ENCODE results near the gene ZNF654. TPM values are rescaled to one million over a fixed set of nuclear protein-coding genes. Genes with fewer than 3 reads are reported as not detected.
A peak's percentile ranks its signal among the peaks of the same experiment; 100 is the strongest.
"Not testable (repeated sequence)": the region's sequence is repeated elsewhere in the genome, so short reads cannot be mapped to it uniquely, and the experiment has no call there.

The ZNF654 gene
- total RNA-seq, 1 experiment from 2014 or later = 4.1 TPM

DNA sequence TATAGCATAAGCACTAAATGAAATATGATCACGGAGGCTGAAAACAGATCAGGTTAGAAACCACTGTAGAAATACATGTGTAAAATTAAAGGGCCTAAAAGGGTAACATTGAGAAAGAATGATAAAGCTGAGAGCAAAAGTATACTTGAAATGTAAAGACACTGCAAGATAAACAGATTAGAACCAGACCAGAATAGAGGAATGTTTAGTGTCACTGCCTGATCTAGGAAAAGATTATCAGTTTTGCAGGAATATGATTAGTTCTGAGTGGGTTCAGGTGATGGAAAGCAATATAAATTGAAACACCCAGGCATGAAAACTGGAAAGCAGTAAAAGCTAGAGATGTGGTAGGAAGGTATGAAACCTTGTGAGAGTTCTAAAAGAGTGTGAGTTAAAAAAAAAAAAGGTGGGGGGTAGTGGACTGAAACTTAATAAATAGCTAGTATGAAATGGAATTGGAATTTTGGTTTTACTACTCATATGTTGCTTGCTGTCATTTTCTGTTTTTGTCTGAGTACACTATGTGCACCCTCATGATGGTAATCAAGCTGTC, 74.7 kb downstream of the ZNF654 start:
- no peak for DNase-seq (ENCODE audit: extremely low read depth, low read depth)

DNA sequence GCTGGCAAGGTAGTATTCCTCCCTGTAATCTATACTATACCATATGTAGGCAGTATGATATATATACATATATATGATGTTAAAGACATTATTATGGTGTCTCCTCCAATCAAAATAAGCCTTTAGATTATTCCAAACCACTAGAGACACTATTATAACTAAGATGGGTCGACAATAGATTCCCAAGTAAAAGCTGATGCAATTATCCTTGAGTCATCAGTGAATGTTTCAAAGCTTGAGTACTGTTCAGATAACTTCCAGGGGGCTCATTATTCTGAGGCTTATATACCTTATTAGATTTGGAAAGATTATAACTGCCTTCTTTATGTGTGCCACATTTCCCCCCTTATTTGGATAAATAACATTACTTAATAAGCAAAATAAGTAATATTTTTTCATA, 78.8 kb downstream of the ZNF654 start:
- no peak for DNase-seq (ENCODE audit: extremely low read depth, low read depth)

DNA sequence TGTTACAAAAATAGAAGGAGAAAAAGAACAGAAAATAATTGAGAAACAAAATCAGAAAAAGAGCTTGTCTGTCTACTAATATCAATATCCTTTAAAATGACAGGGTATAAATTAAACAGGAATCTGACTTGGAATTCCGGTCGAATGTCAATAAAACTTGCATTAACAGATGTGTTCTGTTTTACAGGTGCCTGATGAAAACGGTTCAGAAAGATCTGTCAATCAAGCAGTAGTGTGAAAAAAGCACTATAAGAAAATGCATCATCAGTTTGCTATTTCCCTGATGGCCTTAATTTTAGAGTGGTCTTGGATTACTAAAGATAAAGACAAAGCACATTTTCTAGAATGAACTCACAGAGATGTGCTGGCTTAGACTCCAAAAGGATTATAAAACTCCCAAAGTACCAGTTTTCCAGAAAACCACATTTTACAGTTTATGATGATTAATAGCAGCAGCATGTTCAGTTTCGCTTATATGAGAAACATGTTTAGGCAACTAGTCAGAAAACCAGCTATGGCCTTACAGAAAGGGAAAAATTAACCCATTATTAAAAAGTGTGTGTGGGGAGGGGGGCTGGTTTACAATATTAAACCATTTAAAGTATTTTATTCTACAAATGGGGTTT, 82.5 kb downstream of the ZNF654 start:
- DNase-seq (ENCODE audit: extremely low read depth, low read depth) = no peak

DNA sequence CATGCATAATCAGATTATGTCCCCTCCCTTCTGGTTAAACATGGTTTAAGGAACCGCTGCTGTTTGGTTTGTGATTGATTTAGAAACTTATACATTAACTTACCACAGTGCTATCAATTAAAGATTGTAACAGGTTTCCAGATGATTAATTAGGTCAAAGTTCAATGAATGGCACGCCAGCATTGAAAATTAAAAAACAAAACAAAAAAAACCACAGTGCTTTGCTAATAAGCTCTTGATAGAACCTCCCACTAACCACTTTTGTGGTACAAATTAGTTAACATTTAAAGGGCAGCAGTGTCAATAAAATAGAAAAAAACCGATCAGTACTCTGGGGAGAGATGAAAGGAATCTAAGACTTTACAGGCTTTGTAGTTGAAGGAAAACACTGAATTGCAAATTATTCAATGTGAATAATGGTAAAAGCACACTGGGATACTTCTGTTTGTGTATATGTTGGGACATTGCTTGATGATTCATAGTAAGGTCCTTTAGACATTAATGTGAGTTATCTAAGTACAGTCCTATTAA, 83.1 kb downstream of the ZNF654 start:
- DNase-seq (ENCODE audit: extremely low read depth, low read depth) = no peak

DNA sequence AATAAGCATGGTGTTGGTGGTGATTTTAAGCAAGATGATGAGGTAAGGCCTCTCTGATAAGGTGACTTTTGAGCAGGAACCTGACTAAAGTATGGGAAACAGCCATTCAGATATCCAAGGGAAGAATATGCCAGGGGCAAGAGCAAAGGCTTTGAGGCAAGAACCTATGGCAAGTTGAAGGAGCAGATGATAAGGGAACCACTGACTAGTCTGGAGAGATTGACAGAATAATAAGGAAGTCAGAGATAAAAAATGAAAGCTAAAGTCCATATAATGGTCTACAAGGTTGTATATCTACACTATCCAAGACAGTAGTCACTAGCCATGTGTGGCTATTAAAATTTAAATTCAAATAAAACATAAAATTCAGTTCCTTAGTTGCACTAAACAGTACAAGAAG, 88.2 kb downstream of the ZNF654 start:
- no peak for DNase-seq (ENCODE audit: extremely low read depth, low read depth)

DNA sequence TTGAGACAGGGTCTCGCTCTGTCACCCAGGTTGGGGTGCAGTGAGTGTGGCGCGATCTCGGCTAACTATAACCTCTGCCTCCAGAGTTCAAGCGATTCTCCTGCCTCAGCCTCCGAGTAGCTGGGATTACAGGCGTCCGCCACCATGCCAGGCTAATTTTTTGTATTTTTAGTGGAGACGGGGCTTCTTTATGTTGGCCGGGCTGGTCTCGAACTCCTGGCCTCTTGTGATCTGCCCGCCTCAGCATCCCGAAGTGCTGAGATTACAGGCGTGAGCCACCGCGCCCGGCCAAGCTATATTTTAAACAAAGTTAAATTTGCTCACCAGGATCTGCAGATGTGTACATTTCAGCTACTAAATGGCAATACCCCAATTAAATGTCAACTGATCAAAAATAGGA, 89.6 kb downstream of the ZNF654 start:
- DNase-seq (ENCODE audit: extremely low read depth, low read depth) = no peak

DNA sequence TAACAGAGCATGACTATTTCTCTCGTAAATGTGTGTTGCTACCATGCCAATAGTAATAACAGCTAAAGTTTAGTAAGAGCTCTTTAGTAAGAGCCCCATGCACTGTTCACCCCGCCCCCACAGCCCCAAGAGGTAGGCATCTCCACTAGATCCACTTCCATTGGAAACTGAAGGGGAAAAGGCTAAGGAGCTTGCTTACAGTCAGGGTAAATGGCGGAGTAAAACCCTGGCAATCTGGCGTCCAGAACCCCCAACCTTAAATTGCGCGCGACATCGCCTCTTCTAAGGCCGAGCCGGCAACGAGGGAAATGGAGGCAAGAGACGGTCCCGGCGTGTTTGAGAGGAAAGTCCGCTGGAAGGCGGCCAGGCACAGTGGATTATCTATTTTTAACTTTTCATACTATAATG, 90.0 kb downstream of the ZNF654 start:
- peak; percentile 19 for DNase-seq (ENCODE audit: extremely low read depth, low read depth)

DNA sequence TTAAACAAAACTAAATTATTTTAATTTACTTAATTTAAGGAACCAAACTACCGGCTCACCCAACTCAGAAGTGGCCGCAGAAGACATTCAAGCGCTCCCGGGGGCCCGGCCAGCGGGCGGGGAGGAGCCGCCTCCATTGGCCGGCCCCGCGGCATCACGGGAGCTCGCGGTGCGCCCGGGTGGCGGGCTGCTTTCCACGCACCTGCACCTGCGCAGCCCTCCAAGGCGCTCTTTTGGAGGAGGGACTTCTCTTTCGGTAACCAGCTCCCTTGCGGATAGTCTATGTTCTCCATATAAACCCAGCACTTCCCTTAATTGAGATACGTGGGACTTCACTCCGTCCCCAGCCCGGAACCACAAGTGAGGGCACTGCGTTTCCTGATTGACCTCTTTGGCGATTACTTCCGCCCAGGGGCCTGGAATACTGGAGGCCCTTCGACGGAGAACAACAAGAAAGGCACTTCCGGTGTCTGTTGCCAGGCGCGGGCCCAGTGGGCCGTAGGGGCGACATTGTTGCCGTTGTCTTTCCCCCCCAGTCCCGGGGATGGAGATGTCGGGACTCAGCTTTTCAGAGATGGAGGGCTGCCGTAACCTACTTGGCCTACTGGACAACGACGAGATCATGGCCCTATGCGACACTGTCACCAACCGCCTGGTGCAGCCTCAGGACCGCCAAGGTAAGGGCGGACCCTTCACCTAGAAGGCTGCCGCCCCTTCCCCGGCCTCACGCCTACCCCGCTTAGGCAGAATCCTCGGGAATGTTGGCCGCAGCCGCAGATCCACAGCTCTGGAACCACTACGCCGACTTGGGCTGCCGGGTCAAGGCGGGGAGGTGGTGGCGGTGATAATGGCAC, 90.7 kb downstream of the ZNF654 start, which contains the start of gene C3orf38:
TSS of gene C3orf38 (plus strand) at position 451 of the 854 bp plus-strand sequence. CDS start at position 545, 94 bp downstream.
- DNase-seq (ENCODE audit: extremely low read depth, low read depth) = peak; percentile 76

DNA sequence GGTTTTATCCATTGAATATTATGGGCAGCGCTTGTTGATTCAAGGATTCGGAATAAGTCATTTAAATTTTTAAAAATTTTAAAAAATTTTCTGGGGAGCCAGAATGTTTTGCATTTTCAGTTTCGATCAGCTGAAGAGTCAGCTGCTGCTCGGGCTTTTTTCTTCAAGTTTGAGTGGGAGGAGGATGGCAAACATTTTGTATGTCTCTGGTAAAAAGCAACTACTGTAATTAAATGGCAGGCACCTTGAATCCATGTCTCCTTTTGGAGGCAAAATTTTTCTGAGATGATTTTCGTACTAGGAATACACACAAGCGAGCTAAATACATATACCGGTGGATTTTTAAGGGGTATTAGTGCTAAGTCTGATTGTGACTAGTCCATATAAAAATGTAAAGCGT, 91.3 kb downstream of the ZNF654 start:
- no peak for DNase-seq (ENCODE audit: extremely low read depth, low read depth)

DNA sequence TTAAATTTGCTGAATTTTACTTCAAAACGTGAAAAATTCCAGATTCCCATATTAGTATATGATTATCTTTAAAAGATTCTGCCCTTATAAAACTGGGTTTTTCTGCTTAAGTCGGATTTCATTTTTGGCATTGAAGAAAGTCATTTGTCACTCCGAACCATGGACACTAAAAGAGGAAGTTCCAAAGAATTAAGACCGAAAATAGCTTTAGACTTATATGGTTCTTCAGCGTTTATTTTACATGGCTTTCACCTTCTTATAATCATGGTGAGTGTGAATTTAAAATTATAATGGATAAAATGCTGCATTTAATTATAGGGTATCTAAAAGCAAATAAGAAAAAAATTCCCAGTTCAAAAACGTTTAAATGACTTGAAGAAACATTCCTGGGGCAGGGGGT, 91.8 kb downstream of the ZNF654 start:
- no peak for DNase-seq (ENCODE audit: extremely low read depth, low read depth)

DNA sequence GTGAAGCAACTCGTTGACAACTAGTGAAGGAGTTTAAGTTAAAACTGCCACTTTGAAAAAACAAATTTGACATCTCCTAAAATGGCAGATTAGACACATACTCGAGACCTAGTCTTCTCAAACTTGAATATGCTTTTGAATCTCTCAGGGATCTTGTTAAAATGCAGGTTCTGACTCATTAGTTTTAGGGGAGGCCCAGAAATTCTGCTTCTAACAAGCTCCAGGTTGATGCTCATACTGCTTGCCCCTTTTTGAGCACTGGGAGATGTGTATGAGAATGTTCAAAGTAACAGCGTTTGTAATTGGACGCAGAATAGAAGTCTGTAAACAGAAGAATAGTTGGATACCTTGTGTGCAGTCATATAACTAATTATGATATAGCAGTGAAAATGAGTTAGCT, 92.3 kb downstream of the ZNF654 start:
- DNase-seq (ENCODE audit: extremely low read depth, low read depth) = no peak

DNA sequence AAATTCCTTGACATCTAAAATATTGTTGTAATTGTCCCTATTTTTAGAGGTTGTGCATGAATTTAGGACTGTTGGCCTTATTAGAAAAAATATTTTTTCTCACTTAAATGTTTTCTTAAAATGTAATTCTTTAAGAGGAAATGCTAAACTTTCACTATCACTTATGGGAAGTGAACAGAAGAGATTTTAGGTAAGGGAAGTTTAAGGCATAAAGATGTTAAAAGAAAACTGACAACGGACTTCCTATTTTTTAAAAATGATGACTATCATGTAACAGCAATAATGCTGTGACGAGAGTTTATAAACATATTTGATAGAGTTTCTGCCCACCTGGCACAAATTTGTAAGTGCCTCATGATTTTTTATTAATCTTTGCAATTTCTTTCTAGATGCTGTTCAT, 93.8 kb downstream of the ZNF654 start:
- no peak for DNase-seq (ENCODE audit: extremely low read depth, low read depth)

DNA sequence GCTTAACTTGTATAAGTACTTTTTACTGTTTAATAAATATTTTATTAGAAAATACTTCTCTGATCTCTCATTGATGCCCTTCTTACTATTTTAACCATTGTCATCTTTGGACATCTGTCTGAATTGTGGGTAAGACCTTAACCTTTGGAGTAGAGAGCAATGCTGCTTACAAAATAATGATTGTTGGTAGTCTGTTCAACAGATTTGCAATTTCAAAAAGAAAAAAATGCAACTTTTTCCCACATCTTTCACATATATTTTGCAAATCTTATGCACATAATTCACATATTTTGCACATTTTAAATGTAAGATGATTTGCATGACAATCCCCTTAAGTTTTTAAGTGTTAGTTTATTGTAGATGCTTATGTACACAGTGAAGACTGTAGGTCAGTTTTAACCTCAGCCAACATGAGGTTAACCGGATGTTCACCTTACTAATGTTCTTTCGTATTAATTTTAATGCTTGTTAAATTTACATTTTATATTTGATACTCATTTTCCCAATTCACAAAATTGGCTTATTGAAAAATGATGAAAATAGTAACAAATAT, 107.4 kb downstream of the ZNF654 start:
- no peak for DNase-seq (ENCODE audit: extremely low read depth, low read depth)

DNA sequence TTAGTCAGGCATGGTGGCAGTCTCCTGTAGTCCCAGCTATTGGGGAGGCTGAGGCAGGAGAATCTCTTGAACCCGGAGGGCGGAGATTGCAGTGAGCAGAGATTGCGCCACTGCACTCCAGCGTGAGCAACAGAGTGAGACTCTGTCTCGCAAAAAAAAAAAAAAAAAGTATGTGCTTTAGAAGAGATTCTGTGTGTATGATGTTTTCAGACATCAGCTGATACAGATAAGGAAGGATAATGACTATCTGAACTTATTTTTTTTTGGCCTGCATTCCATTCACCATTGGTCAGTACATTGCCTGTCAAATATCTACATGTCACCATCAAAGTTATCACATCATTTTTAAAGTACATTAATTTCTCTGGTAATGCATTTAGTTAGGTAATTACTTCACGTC, 108.1 kb downstream of the ZNF654 start:
- DNase-seq (ENCODE audit: extremely low read depth, low read depth) = no peak

DNA sequence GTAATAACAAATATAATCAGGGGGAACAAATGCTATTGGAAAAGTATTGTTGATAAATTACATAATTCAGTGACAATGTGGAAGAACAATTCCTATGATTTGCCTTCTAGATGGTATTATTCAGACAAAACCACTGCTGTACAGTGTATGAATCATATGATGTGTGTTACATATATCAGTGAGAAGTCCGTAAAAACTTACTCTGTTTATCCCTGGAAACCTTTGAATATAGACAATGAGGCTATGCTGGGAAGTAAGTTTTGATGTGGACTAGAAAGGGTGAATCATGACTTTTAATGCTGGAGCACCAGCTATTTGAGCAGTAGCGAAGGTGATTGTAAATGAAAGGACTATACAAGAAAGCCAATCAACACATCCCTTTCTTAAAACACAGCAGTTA, 108.6 kb downstream of the ZNF654 start:
- no peak for DNase-seq (ENCODE audit: extremely low read depth, low read depth)

DNA sequence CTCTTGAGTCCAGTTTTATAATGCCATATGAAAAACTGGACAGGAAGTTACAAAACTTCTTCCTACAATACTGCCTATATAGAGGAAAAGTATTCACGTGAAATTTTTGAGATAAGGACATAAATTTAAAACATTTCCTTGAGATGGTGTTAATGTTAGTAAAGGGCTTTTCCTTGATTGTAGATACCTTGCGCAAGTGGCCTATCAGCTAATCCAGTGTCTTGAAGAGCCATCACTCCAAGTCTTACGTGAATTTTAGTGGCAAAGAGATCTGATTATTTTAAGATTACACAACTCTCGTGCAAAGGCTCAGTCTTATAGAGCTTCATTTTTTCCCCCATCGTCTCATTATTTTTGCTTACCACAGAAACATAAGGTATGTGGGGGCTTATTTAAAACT, 109.1 kb downstream of the ZNF654 start:
- DNase-seq (ENCODE audit: extremely low read depth, low read depth) = no peak

DNA sequence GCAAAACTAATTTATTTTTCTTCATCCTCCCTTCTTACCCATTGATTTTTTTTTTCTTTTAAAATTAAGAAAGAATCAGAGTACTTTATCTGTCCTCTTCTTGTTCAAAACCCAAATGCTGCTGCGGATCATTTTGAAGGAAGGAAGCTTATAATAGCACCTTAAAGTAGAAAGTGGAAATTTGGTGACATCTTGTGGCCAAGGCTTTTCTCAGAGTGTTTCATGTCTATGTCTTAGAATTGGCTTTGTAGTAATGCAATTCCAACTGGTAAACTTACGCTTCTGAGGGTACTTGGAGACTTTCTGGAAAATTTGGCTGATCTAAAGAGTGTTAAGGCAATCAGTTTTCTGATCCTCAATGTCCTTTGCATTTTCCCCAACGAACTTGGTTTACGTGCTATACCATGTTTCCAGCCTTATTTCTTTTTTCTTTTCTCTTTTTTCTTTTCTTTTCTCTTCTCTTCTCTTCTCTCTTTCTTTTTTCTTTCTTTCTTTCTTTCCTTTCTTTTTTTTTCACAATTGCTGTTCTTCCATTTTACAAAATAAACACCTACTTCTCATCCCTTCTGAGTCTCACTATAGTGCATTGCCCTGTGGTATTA, 121.4 kb downstream of the ZNF654 start:
- DNase-seq (ENCODE audit: extremely low read depth, low read depth) = peak; percentile 38

DNA sequence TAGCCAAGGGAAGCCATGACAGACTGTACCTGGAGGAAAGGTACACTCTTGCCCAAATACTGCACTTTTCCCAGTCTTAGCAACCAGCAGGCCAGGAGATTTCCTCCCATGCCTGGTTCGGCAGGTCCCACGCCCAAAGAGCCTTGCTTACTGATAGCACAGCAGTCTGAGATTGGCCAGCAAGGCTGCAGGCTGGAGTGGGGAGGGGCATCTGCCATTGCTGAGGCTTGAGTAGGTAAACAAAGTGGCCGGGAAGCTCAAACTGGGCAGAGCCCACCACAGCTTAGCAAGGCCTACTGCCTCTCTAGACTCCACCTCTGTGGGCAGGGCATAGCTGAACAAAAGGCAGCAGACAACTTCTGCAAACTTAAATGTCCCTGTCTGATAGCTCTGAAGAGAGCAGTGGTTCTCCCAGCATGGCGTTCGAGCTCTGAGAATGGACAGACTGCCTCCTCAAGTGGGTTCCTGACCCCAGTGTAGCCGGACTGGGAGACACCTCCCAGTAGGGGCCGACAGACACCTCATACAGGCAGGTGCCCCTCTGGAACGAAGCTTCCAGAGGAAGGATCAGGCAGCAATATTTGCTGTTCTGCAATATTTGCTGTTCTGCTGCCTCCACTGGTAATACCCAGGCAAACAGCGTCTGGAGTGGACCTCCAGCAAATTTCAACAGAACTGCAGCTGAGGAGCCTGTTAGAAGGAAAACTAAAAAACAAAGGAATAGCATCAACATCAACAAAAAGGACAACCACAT, 123.3 kb downstream of the ZNF654 start:
- not testable (repeated sequence) for DNase-seq (ENCODE audit: extremely low read depth, low read depth)

DNA sequence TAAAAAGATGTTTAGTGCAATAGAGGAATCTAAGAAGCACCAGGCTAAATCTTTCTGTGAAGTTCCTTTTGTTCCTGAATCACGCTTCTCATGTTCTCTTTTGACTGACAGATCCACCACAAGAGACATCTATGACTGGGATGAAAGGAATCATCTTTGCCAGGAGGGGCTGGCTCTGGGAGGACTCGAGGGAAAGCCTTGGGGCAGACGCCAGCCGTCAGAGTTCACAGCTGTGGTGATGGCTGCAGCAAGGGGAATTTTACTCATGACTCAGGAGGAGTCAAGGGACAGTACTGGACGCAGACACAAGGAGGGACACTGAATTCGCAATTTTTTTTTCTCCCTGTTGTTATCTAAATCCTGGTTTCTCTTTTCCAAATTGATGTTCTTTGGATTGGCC, 129.4 kb downstream of the ZNF654 start:
- DNase-seq (ENCODE audit: extremely low read depth, low read depth) = no peak

DNA sequence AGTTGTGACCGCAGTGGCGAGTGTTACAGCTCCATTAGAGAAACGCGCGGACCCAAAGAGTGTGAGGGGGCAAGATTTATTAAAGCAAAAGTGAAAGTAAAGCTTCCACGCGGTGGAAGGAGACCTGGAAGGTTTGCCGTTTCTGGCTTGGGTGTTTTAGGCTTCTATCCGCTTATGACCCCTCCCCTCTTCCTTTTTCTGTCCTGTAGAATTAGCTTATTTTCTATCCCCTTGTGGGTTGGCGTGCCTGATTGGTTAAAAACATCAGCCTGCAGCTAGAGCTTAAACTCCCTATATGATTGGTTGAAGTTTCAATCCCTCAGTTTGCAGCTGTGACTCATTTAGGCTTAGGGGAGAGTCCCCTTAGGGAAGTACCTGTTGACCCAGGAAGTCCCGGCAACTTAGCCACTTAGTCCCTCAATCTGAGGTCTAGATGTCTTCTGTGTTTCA, 130.3 kb downstream of the ZNF654 start:
- no peak for DNase-seq (ENCODE audit: extremely low read depth, low read depth)

All from NCI-H460 (cell line).